Rectal smooth muscle tissue (tissue), 1 donor: ENCODE data around the gene GRHL3.
A peak's percentile ranks its signal among the peaks of the same experiment; 100 is the strongest.
"Not testable (repeated sequence)": the region's sequence is repeated elsewhere in the genome, so short reads cannot be mapped to it uniquely, and the experiment has no call there.

Source experiments
- H3K27ac ChIP-seq: one replicate; pipeline ENCODE4 v1.7.0; 2013; ENCODE audit warnings: low read depth, low read length, inconsistent platforms
- H3K27me3 ChIP-seq: one replicate; pipeline ENCODE4 v1.7.0; 2013; ENCODE audit warnings: low read length; ENCODE audit not compliant: control insufficient read depth, insufficient read depth
- H3K36me3 ChIP-seq: one replicate; pipeline ENCODE4 v1.7.0; 2013; ENCODE audit warnings: low read length; ENCODE audit not compliant: control insufficient read depth, insufficient read depth
- H3K4me1 ChIP-seq: one replicate; pipeline ENCODE4 v1.7.0; 2013; ENCODE audit warnings: low read length; ENCODE audit not compliant: control insufficient read depth, insufficient read depth
- H3K4me3 ChIP-seq: one replicate; pipeline ENCODE4 v1.7.0; 2013; ENCODE audit warnings: low read length
- H3K9ac ChIP-seq: one replicate; pipeline ENCODE4 v1.7.0; 2013; ENCODE audit warnings: low read length

Gene GRHL3

DNA sequence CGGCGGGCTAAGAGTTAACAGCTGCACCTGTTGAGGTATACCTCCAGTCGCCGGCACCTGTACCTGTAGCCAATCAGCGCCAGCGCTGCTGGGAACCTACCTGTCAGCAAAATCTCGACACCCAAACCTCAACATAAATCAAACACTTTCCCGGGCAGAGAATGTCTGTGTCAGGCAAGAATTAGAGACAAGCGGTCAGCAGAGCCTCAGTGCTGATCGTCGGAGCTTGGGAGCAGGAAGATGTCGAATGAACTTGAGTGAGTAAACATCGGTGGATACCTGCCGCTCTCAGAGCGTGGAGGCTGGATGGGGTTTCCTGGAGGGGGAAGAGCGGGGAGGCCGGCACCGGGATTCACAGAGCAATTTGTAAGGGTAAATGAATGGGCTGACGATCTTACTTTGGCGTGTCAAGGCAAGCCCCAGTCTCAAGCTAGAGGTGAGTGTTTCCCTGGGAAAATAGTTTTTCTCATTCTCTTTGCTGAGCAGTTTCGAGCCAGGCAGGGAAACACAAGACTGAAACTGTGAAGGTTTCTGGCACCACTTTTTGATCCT lies at the start of gene GRHL3:
Gene GRHL3 (plus strand): TSS at position 46 of the 552 bp plus-strand sequence. CDS start 195 bp downstream, at position 241.
- no peaks in the 10 kb centered on the region for H3K4me1 ChIP-seq
- no peak within 1 kb of the TSS for H3K27ac ChIP-seq
- H3K4me3 ChIP-seq = peak within 1 kb of the TSS; percentile 14
- peaks cover 2% of the 10 kb centered on the region for H3K27me3 ChIP-seq
- no peaks in the 10 kb centered on the region for H3K36me3 ChIP-seq
- no peak within 1 kb of the TSS for H3K9ac ChIP-seq

DNA sequence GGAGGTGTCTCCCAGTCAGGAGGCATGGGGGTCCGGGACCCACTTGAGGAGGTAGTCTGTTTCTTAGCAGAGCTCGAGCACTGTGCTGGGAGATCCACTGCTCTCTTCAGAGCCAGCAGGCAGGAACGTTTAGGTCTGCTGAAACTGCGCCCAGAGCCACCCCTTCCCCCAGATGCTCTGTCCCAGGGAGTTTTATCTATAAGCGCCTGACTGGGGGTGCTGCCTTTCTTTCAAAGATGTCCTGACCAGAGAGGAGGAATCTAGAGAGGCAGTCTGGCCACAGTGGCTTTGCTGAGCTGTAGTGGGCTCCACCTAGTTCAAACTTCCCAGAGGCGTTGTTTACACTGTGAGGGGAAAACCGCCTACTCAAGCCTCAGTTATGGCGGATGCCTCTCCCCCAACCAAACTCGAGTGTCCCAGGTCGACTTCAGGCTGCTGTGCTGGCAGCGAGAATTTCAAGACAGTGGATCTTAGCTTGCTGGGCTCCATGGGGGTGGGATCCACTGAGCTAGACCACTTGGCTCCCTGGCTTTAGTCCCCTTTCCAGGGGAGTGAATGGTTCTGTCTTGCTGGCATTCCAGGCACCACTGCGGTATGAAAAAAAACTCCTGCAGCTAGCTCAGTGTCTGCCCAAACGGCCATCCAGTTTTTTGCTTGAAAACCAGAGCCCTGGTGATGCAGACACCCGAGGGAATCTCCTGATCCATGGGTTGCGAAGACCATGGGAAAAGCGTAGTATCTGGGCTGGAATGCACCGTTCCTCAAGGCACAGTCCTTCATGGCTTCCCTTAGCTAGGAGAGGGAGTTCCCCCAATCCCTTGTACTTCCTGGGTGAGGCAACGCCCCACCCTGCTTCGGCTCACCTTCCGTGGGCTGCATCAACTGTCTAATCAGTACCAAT lies 44.7 kb upstream of the GRHL3 start:
- H3K4me1 ChIP-seq, H3K27me3 ChIP-seq, H3K9ac ChIP-seq, H3K4me3 ChIP-seq, H3K36me3 ChIP-seq, H3K27ac ChIP-seq: not testable (repeated sequence)

DNA sequence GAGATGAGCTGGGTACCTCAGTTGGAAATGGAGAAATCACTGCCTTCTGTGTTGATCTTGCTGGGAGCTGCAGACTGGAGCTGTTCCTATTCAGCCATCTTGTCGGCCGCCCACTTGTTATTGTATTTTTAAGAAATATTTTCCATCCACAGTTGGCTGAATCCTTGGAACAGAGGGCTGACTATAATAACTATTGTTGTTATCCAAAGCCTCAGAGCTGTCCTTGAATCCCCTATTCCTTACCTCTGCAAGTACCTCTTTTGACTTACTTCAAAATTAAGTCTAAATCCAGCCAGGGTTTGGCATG lies 44.1 kb upstream of the GRHL3 start:
- H3K27me3 ChIP-seq = no peaks in the 10 kb centered on the region

DNA sequence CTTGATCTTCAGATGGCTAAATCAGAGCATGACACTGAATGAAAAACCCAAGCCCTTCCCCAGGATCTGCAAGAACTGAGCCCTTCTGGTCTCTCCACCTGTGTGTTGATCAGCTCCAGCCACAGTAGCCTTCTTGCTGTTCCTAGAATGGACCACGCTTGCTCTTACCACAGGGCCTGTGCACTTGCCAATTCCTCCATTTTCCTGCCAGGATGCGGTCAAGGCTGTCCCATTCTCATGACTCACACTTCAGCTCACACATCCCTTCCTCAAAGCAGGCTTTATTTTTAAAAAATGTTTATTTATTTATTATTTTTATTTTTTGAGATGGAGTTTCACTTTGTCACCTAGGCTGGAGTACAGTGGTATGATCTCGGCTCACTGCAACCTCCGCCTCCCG lies 43.6 kb upstream of the GRHL3 start:
- H3K9ac ChIP-seq = no peak overlapping the region
- H3K4me3 ChIP-seq = no peak overlapping the region
- H3K27ac ChIP-seq = no peak overlapping the region
- no peaks in the 10 kb centered on the region for H3K36me3 ChIP-seq
- H3K4me1 ChIP-seq = no peaks in the 10 kb centered on the region
- no peaks in the 10 kb centered on the region for H3K27me3 ChIP-seq

More for the DNA sequence above, 44.1 kb upstream of the GRHL3 start:
- no peak overlapping the region for H3K27ac ChIP-seq
- no peak overlapping the region for H3K9ac ChIP-seq
- H3K4me3 ChIP-seq = no peak overlapping the region
- H3K36me3 ChIP-seq = no peaks in the 10 kb centered on the region
- no peaks in the 10 kb centered on the region for H3K4me1 ChIP-seq

DNA sequence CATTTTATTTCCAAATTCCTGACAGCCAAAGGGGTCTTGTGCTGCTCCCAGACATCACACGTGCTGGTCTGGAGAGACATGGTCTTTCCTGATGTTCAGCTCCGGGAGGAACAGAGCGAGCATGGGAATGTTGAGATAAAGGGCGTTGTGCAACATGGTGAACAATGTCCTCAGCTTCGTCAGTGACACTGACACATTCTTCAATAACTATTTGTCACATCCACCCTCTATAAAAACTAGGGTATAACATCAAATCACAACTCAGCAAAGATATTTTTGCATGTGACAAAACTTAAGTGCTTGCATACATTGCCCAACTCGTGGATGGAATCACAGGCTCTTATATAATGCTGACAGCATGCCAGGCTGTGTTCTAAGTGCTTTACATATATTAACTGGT lies 42.4 kb upstream of the GRHL3 start:
- Histone ChIP-seq H3K27me3 (no peaks in the 10 kb centered on the region), H3K36me3 (no peaks in the 10 kb centered on the region), H3K4me3 (no peak overlapping the region), H3K9ac (no peak overlapping the region), H3K27ac (no peak overlapping the region), H3K4me1 (no peaks in the 10 kb centered on the region)

DNA sequence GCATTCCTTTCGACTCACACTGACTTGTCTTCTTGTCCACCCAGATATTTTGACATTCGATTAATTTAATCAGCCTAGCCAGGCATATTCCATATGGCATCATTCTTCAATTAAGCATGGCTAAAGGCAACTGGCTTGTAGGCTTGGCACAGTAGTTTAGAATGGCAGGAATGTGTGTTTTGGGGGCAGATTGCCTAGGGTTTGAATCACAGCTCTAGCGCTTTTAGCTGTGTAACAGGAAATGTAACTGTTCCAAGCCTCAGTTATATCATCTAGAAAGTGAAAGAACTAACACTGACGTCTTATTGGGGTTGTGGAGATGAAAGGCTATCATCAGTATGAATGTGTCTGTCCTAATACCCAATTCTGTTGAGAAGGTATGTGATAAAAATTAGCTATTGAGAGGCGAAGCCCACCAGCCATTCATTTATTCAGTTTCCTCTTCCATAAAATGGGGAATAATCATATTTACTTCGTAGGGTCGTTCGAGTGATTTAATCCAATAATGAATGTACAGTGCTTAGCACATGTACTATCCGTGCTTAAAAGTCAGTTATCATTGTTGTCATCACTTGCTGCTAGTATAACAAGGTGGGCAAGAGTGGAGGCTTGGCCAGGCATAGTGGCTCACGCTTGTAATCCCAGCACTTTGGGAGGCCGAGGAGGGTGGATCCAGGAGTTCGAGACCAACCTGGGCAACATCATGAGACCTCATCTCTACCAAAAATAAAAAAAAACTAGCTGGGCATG lies 41.6 kb upstream of the GRHL3 start:
- no peaks in the 10 kb centered on the region for H3K4me1 ChIP-seq
- H3K9ac ChIP-seq = no peak overlapping the region
- H3K36me3 ChIP-seq = no peaks in the 10 kb centered on the region
- H3K4me3 ChIP-seq = no peak overlapping the region
- H3K27me3 ChIP-seq = no peaks in the 10 kb centered on the region
- H3K27ac ChIP-seq = no peak overlapping the region

DNA sequence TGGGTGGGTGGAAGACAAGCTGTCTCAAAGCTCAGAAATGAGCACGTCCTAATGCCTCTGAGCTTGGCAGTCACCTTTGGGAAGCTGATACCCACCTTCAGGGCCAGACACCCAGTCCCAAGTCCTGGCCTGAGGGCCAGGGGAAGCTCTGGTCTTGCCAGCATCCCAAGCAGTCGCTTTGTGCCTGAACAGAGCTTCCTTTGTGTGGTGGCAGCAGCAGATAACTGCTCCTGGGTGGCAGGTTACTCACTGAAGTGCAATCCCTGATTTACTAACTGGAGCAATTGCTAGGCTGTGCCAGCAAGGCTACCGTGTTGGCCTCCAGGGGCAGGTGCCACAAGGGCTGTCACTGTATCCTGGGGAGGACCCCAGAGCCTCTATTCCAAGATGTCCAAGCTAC lies 40.4 kb upstream of the GRHL3 start:
- Histone ChIP-seq H3K27ac (no peak overlapping the region), H3K36me3 (no peaks in the 10 kb centered on the region), H3K27me3 (no peaks in the 10 kb centered on the region), H3K4me3 (no peak overlapping the region), H3K9ac (no peak overlapping the region), H3K4me1 (no peaks in the 10 kb centered on the region)

DNA sequence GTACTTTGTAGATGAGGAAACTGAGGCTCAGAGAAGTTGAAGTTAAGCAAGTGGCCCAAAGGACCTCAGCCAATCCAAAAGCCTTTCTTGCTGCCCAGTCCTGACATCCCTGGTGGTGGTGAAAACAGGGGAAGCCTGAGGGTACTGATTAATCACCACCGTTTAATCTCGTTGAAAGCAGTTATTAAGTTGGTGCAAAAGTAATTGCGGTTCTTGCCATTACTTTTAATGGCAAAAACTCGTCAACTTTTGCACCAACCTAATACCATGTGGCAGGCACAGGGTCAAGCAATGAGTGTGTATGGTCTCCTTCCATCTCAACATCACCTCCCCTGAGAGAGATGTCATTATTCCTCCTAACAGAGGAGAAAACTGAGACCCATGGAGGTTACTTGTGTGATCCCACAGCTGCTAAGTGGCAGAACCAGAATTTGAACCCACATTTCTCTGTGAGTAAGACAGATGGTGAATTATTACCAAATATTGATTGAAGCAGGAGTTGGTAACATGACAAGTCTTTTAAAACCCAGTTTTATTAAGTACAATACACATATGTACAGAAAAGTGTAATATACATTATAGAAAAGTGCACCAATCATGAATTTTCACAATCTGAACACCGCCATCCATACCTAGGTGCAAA lies 39.4 kb upstream of the GRHL3 start:
- H3K36me3 ChIP-seq = no peaks in the 10 kb centered on the region
- H3K27ac ChIP-seq = no peak overlapping the region

DNA sequence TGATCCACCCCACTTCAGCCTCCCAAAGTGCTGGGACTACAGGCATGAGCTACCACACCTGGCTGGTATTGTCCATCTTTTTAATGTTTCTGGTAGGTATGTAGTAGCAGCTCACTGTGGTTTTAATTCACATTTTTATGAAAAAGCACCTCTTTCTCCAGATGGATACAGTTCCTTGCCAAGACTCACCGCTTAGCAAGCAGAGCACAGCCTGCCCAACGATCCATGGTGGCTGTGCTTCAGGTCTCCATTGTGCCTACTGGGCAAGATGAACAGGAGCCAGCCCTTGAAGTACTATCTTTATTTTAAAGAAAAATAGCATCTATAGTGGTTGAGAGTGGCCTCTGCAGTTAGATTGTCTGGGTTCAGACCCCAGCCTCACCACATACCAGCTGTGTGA lies 37.6 kb upstream of the GRHL3 start:
- Histone ChIP-seq H3K27me3 (no peaks in the 10 kb centered on the region), H3K27ac (no peak overlapping the region), H3K36me3 (no peaks in the 10 kb centered on the region), H3K4me3 (no peak overlapping the region), H3K4me1 (no peaks in the 10 kb centered on the region), H3K9ac (no peak overlapping the region)

More for the DNA sequence above, 39.4 kb upstream of the GRHL3 start:
- H3K4me1 ChIP-seq = no peaks in the 10 kb centered on the region
- no peak overlapping the region for H3K9ac ChIP-seq
- no peak overlapping the region for H3K4me3 ChIP-seq
- no peaks in the 10 kb centered on the region for H3K27me3 ChIP-seq

DNA sequence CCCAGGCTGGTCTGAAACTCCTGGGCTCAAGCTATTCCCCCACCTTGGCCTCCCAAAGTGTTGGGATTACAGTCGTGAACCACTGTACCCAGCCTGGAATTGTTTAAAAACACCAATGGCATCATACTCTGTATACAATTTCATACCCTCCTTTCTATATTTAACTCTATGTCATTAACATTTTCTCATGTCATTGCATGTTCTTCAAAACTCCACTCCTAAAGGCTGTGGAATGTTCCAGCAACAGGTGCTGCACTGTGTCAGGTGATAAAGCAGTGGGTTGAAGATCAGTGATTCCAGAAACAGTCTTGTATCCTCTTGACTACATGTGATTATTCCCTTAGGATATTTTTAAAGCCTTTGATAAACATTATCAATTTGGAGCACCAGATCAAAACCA lies 36.7 kb upstream of the GRHL3 start:
- H3K4me3 ChIP-seq = no peak overlapping the region
- no peak overlapping the region for H3K9ac ChIP-seq
- no peak overlapping the region for H3K27ac ChIP-seq
- no peaks in the 10 kb centered on the region for H3K36me3 ChIP-seq
- no peaks in the 10 kb centered on the region for H3K27me3 ChIP-seq
- no peaks in the 10 kb centered on the region for H3K4me1 ChIP-seq

DNA sequence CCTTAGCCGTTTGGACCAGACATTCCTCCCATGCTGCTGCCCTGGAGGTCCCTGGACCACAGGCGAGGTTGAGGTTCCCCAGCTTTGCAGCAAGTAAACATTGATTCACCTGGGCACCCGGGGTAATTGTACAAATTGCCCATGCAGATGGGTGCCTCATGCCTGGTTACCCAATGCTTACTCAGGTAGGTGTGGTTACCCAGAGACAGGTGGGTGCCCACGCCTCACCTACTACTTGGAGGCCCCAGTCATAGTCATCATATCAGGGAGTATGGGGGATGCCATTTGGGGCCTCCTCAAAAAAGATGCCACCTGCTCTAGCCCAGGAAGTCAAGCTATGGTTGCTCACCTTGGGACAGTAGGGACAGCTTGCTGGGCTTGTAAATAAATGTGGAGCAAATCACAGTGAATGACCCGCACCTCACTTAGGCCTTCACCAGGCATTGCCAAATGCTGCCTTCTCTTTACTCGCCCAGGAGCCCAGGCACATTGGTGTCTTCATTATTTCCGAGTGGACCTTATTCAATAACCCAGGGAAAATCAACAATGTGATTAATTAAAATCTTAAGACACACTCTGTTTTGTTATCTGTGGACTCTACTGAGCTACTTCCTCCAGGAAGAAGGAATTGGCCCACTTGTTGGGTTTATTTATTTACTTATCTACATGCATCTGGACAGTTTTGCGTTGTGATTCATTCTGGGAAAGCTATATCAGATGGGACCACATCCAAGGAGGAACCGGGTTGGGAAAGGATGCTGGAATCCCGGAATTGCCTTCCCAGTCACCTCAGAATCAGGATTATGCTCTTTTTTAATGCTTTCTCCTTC lies 35.6 kb upstream of the GRHL3 start:
- Histone ChIP-seq H3K36me3 (no peaks in the 10 kb centered on the region), H3K27ac (no peak overlapping the region), H3K9ac (no peak overlapping the region), H3K27me3 (no peaks in the 10 kb centered on the region), H3K4me1 (no peaks in the 10 kb centered on the region), H3K4me3 (no peak overlapping the region)

DNA sequence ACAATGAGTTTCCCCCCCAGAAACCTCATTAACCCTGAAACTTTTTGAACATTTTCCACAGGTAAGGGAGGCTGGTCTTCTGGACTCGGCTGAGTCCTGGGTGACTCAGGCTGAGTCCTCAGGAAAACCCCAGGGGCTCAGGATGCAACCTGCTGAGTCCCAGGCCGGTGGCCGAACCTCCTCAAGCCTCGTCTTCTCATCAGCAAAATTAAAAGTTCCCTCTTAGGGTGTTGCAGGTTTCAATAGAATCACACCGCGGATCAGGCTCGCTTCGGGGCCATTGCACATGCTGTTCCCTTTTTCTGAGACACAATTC lies 35.0 kb upstream of the GRHL3 start:
- Histone ChIP-seq H3K4me1 (no peaks in the 10 kb centered on the region), H3K27me3 (no peaks in the 10 kb centered on the region), H3K4me3 (no peak overlapping the region), H3K36me3 (no peaks in the 10 kb centered on the region), H3K9ac (no peak overlapping the region), H3K27ac (no peak overlapping the region)
